ENCODE results near the gene SH3D19. TPM values are rescaled to one million over a fixed set of nuclear protein-coding genes. Genes with fewer than 3 reads are reported as not detected.

Gene SH3D19
- total and polyA plus RNA-seq, 2 of the 4 experiments (the other 2 are of a cell fraction): 14.4 to 27.2 TPM

DNA sequence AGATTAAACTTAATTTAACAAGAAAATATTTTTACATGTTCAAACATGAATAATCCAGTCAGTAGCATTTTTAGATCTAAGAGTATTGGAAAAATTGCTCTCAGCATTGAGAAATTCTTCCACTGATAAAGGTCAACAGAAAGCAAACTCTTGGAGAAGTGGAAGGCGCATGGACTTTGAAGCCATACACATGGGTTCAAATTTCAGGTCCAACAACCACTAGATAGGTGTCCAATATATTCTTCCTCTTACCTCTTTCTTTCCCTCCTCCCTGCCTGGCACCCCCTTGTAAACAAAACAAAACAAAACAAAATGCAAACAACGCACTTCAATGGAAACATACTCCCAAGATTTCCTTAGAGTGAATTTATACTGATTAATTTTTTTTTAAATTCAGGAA is 76.9 kb downstream of the SH3D19 start:
- H3K9ac ChIP-seq (ENCODE audit: low read depth, low read length): no peak overlapping the region
- no peak overlapping the region for H2BK120ac ChIP-seq (ENCODE audit: low read depth, low read length)
- H3K18ac ChIP-seq (ENCODE audit: low read depth, low read length): no peak overlapping the region
- no peak overlapping the region for H2AFZ ChIP-seq (replicated peaks; ENCODE audit: low read length, poor library complexity)
- H2AK5ac ChIP-seq (ENCODE audit: low read depth, low read length): no peak overlapping the region
- in situ Hi-C loops (cut with MboI; ENCODE audit: low sequenced_read_pairs): no loop called here
- no peaks in the 10 kb centered on the region for H3K36me3 ChIP-seq (ENCODE audit: control insufficient read depth, insufficient read depth, low read length)
- no peak overlapping the region for H4K5ac ChIP-seq (ENCODE audit: low read depth, low read length)
- no peak for ATAC-seq (ENCODE audit: low read depth)
- no peak overlapping the region for H2BK5ac ChIP-seq (ENCODE audit: low read depth, low read length, poor library complexity, severe bottlenecking)
- no peak overlapping the region for H3K14ac ChIP-seq (replicated peaks; ENCODE audit: low read depth, low read length)
- H3K56ac ChIP-seq (ENCODE audit: extremely low read depth, insufficient read depth, low read length): no peak overlapping the region
- no peak for DNase-seq
- H3K9me3 ChIP-seq (ENCODE audit: control insufficient read depth, insufficient read depth, low read length): no peaks in the 10 kb centered on the region
- no peak for TF ChIP-seq RAD21 (IDR thresholded peaks at IDR 0.05; ENCODE audit: low read length)
- no peak for TF ChIP-seq FOS (IDR thresholded peaks at IDR 0.05; ENCODE audit: low read depth, low read length)
- TF ChIP-seq ELK1 (IDR thresholded peaks at IDR 0.05; ENCODE audit: borderline replicate concordance, low read depth, low read length): no peak
- no peak for TF ChIP-seq RCOR1 (IDR thresholded peaks at IDR 0.05; ENCODE audit: insufficient replicate concordance, low read length)
- no peaks in the 10 kb centered on the region; a peak in 1 of 4 replicates for H3K79me1 ChIP-seq (ENCODE audit: low read depth in 1 of 2, low read length in 2 of 2)
- no peak overlapping the region for H2BK15ac ChIP-seq (ENCODE audit: low read depth, low read length)
- no CpG with 5 or more reads among the region's 2 CpGs for WGBS, 2 experiments (ENCODE audit: extremely low coverage in 2 of 2, insufficient read length in 1 of 2)
- ChIA-PET CTCF (no interaction called here), POLR2A (ENCODE audit: unreplicated experiment) (no interaction called here)
- H3K27me3 ChIP-seq (ENCODE audit: control insufficient read depth, insufficient read depth, low read length): no peaks in the 10 kb centered on the region
- no peak overlapping the region for H3K4ac ChIP-seq (ENCODE audit: low read depth, low read length)
- H3K27ac ChIP-seq (ENCODE audit: insufficient read depth, low read length): no peak overlapping the region
- no peak overlapping the region for H3K4me2 ChIP-seq (ENCODE audit: low read depth, low read length)
- no peaks in the 10 kb centered on the region for H3K9me1 ChIP-seq (ENCODE audit: insufficient read depth, low read length)
- H3K23ac ChIP-seq (ENCODE audit: low read depth, low read length): no peak overlapping the region
- no TSS peak for BruUV-seq (replicated peaks)
- H4K91ac ChIP-seq (ENCODE audit: insufficient read depth, low read depth, low read length): no peak overlapping the region
- H2AK9ac ChIP-seq (replicated peaks; ENCODE audit: low read depth, low read length, poor library complexity): no peak overlapping the region
- intact Hi-C loops (cut with micrococcal nuclease): no loop called here
- dilution Hi-C loops (cut with HindIII; ENCODE audit: low sequenced_read_pairs, unreplicated experiment): no loop called here
- H3K4me3 ChIP-seq (ENCODE audit: insufficient read depth, low read depth, low read length): no peak overlapping the region
- H3K4me1 ChIP-seq (ENCODE audit: control insufficient read depth, insufficient read depth, low read length): no peaks in the 10 kb centered on the region
- H4K20me1 ChIP-seq (ENCODE audit: insufficient read depth, low read length): no peaks in the 10 kb centered on the region
- H4K8ac ChIP-seq (ENCODE audit: low read depth in 2 of 2, low read length in 2 of 2): no peak overlapping the region
- H2BK20ac ChIP-seq (ENCODE audit: low read depth, low read length): no peak overlapping the region
